K562 (cell line): Measurements from ENCODE around the gene MLLT11. TPM values are rescaled to one million over a fixed set of nuclear protein-coding genes. Genes with fewer than 3 reads are reported as not detected.

Experiments
- ATAC-seq: fragments of 200-7000 bp; cut with Tn5 transposase; 3 replicates; pipeline ENCODE4 v1.9.1; 2020; ENCODE audit warnings: moderate library complexity
- BruUV-seq: library from RNA; stranded (reverse); fragments of 400-500 nt; replicated peaks from 2 replicates; lab custom pipeline; 2021; lab: Mats Ljungman, UMichigan
- CTCF ChIA-PET: fragments of 300-600 bp; formaldehyde crosslinking; extraction: SDS; loops from one replicate; lab custom pipeline; 2021; ENCODE audit warnings: low intra/inter-chr PET ratio; lab: Yijun Ruan, JAX
- POLR2A ChIA-PET: fragments of 300-600, 350-650 bp; sonication (Branson Sonifier 250); formaldehyde crosslinking; extraction: SDS; loops from one replicate; lab custom pipeline; 2021; ENCODE audit warnings: antibody characterized with exemption, inconsistent platforms; lab: Yijun Ruan, JAX
- DNase-seq, 4 experiments: peaks; one replicate each; pipeline versions ENCODE4 v3.0.0 to v3.0.0-alpha.2; 2011 to 2018; ENCODE audit warnings: low spot score in 3 of 4, mixed read lengths in 3 of 4; ENCODE audit errors: extremely low read depth in 1 of 4
- FAIRE-seq: peaks from 2 replicates; lab custom pipeline; 2011; peaks lifted over from hg19 to GRCh38; lab: Jason Lieb, UNC
- H2AFZ ChIP-seq: 2 replicates; pipeline ENCODE4 v1.6.0; 2011; ENCODE audit warnings: low read depth, low read length, control low read depth, inconsistent platforms
- H3K27ac ChIP-seq: fragments of 200-600 bp; 3 replicates; pipeline ENCODE4 v1.8.0; 2011; ENCODE audit warnings: low read depth, mild to moderate bottlenecking, control low read depth, inconsistent platforms, low read length, moderate library complexity, mixed read lengths; ENCODE audit errors: extremely low read depth
- H3K27me3 ChIP-seq, 2 experiments: fragments of 300-600 bp in 1 of 2; 2 replicates in 1 of 2; 3 replicates in 1 of 2; pipeline versions ENCODE4 v1.6.0 to v1.8.0; 2011; ENCODE audit warnings: inconsistent platforms in 2 of 2, low read length in 2 of 2, mild to moderate bottlenecking in 1 of 2, mixed read lengths in 1 of 2, moderate library complexity in 1 of 2; ENCODE audit not compliant: control insufficient read depth in 2 of 2, insufficient read depth in 2 of 2
- H3K36me3 ChIP-seq: fragments of 300-600 bp; 3 replicates; pipeline ENCODE4 v1.8.0; 2011; ENCODE audit warnings: mild to moderate bottlenecking, low read length, inconsistent platforms; ENCODE audit not compliant: control insufficient read depth, insufficient read depth
- H3K4me1 ChIP-seq, 2 experiments: fragments of 200-600 bp in 1 of 2; replicated peaks in 1 of 2; 2 replicates in 1 of 2; 3 replicates in 1 of 2; pipeline versions ENCODE4 v1.5.1 to v1.8.0; 2011; ENCODE audit warnings: inconsistent platforms in 2 of 2, low read length in 2 of 2, mild to moderate bottlenecking in 1 of 2, mixed read lengths in 1 of 2, moderate library complexity in 1 of 2; ENCODE audit not compliant: control insufficient read depth in 2 of 2, insufficient read depth in 2 of 2
- H3K4me2 ChIP-seq: 2 replicates; pipeline ENCODE4 v1.6.1; 2011; ENCODE audit warnings: low read length, control low read depth, inconsistent platforms, mixed read lengths; ENCODE audit not compliant: insufficient read depth
- H3K4me3 ChIP-seq: fragments of 200-600 bp; sonication (generic), shearing (Covaris generic); 2 replicates; pipeline ENCODE4 v1.5.1; 2016; ENCODE audit warnings: control low read depth, inconsistent platforms
- H3K79me2 ChIP-seq: fragments of 200-600 bp; 3 replicates; pipeline ENCODE4 v1.8.0; 2011; ENCODE audit warnings: low read length, inconsistent platforms; ENCODE audit not compliant: control insufficient read depth, insufficient read depth
- H3K9ac ChIP-seq, 2 experiments: 2 replicates each; pipeline versions ENCODE4 v1.6.0 to v1.6.1; 2011; ENCODE audit warnings: low read depth in 2 of 2, low read length in 2 of 2, control low read depth in 1 of 2, inconsistent platforms in 1 of 2, mild to moderate bottlenecking in 1 of 2, mixed read lengths in 1 of 2; ENCODE audit not compliant: insufficient read depth in 1 of 2
- H3K9me1 ChIP-seq: one replicate; pipeline ENCODE4 v1.6.0; 2011; ENCODE audit warnings: inconsistent platforms, mild to moderate bottlenecking, low read length, moderate library complexity; ENCODE audit not compliant: control insufficient read depth, insufficient read depth
- H3K9me3 ChIP-seq: replicated peaks from 2 replicates; pipeline ENCODE4 v1.5.1; 2011; ENCODE audit warnings: low read depth, low read length, inconsistent platforms; ENCODE audit not compliant: control insufficient read depth, insufficient read depth
- H4K20me1 ChIP-seq: replicated peaks from 2 replicates; pipeline ENCODE4 v1.6.1; 2011; ENCODE audit warnings: low read length, inconsistent platforms, mixed read lengths; ENCODE audit not compliant: control insufficient read depth, insufficient read depth
- KDM4B ChIP-seq, 2 experiments: fragments of 450-650 bp in 1 of 2; sonication (generic) in 1 of 2; IDR thresholded peaks; 2 replicates each; pipeline ENCODE4 v1.6.1; 2016 to 2017; ENCODE audit warnings: borderline replicate concordance in 2 of 2, antibody characterized with exemption in 1 of 2, low read depth in 1 of 2, mild to moderate bottlenecking in 1 of 2
- RBM14 ChIP-seq: fragments of 200-400 bp; formaldehyde crosslinking; IDR thresholded peaks from 2 replicates; pipeline ENCODE4 v1.6.1; 2018; ENCODE audit warnings: low read depth, mild to moderate bottlenecking, low read length, moderate library complexity, borderline replicate concordance; ENCODE audit not compliant: insufficient read depth
- SMAD2 ChIP-seq: fragments of 150-350 bp; IDR thresholded peaks from 2 replicates; pipeline ENCODE4 v1.6.1; 2014; ENCODE audit warnings: low read depth, mild to moderate bottlenecking, low read length
- SMARCC2 ChIP-seq: fragments of 450-650 bp; IDR thresholded peaks from 2 replicates; pipeline ENCODE4 v1.6.1; 2017; ENCODE audit warnings: antibody characterized with exemption, moderate library complexity, mild to moderate bottlenecking, low read depth
- ZC3H4 ChIP-seq: sonication (generic); formaldehyde crosslinking; IDR thresholded peaks from 2 replicates; pipeline ENCODE4 v1.9.0; 2021; ENCODE audit warnings: missing genetic modification reagents, borderline replicate concordance
- ZNF12 ChIP-seq: sonication (generic); formaldehyde crosslinking; IDR thresholded peaks from 2 replicates; pipeline ENCODE4 v1.4.0; 2020; ENCODE audit warnings: mild to moderate bottlenecking, missing genetic modification reagents
- ZNF274 ChIP-seq: IDR thresholded peaks from 2 replicates; pipeline ENCODE4 v1.6.1; 2011; ENCODE audit warnings: low read depth, mild to moderate bottlenecking, low read length, moderate library complexity, borderline replicate concordance
- WGBS: fragments of 100-300 bp; shearing (Covaris generic); methylation state at CpG from one replicate; pipeline ENCODE4 v1.1.6; 2016; ENCODE audit warnings: low coverage, mixed read lengths; ENCODE audit not compliant: insufficient coverage; ENCODE audit errors: missing lambda C conversion rate; 5-methylcytosine and 5-hydroxymethylcytosine counted together
- in situ Hi-C: fragments of 300-500 bp; cut with MboI; formaldehyde crosslinking; loops from 4 replicates; pipeline ENCODE4 v1.15.0; 2018; ENCODE audit warnings: inconsistent platforms, mixed read lengths
- intact Hi-C: fragments of 100-400 bp; cut with micrococcal nuclease; formaldehyde crosslinking; loops from 2 replicates; pipeline ENCODE4 v1.14.2; 2022
- polyA plus RNA-seq, 8 experiments: library from polyadenylated mRNA; depleted of rRNA in 4 of 8; stranded (reverse) in 5 of 8; unstranded in 3 of 8; fragments of >200 nt; fragmentation: Nextera tagmentation in 2 of 8; fragmentation: Illumina TruSeq in 1 of 8; extraction: Ambion mirVana in 2 of 8; extraction: Trizol in 1 of 8; gene quantifications; 2 replicates each; pipeline versions ENCODE4 v1.2.1 to v1.2.3, GENCODE V29; 2011 to 2014; ENCODE audit warnings: inconsistent platforms in 1 of 8, missing spikeins in 1 of 8
- total RNA-seq, 7 experiments: library from RNA; depleted of rRNA in 6 of 7; stranded (reverse); fragments of >200 nt in 6 of 7; fragmentation: Illumina TruSeq in 2 of 7; extraction: Trizol in 2 of 7; gene quantifications; 2 replicates each; pipeline versions ENCODE4 v1.2.1 to v1.2.3, GENCODE V29; 2011 to 2021; ENCODE audit warnings: low replicate concordance in 1 of 7

MLLT11 gene
- total and polyA plus RNA-seq, 9 of the 15 experiments (the other 6 are each of a cell fraction or from before 2014, with no cell fraction given): 12.1 to 91.0 (median 22.0) TPM

DNA sequence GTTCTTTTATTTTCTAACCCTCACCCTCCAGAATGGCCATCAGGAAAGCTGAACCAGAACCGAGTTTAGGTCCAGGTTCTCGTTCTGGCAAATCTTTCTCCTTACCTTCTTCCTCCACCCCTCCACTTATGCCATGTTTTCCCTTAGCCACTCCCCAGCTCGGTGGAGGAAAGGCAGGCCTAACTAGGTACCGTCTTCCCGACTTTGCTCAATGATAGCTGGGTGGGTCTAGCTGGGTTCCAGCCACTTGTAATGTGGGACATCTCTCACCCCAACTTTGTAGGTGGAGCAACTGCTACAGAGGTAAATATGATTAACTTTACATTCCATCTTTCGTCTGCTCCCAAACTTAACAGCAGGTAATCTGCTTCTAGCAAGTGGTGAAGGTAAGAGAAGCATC, 23.2 kb upstream of the MLLT11 start:
- Histone ChIP-seq H3K9ac (peak overlapping the region in 1 of 2 experiments; percentile 48; a peak in 1 of 4 replicates), H3K27ac (no peak overlapping the region), H3K79me2 (no peaks in the 10 kb centered on the region)
- ATAC-seq (peak; percentile 16; the same call in 1 of the 3 replicates), FAIRE-seq (no peak)
- no TSS peak for BruUV-seq
- WGBS: 53% methylated on average over 6 of the region's 6 CpGs
- intact Hi-C loops: no loop called here
- TF ChIP-seq ZNF12 (CRISPR knock-in tag) (no peak), SMAD2 (no peak), ZC3H4 (no peak), SMARCC2 (no peak), RBM14 (no peak), KDM4B (IDR thresholded peaks at IDR 0.05; ENCODE audit: borderline replicate concordance in 2 of 2, low read depth in 1 of 2) (no peak), ZNF274 (no peak)
- TF ChIP-seq, all 486 proteins: peak for 0
- ChIA-PET POLR2A (interaction anchor here (1.2 to 5.1 kb wide), 4 partner anchors 9 to 504 kb away, joined by 3 to 36 read pairs (median 6); partner anchors contain the start of gene C1orf56), CTCF (no interaction called here)
- no peak overlapping the region for H3K4me3 ChIP-seq
- no peaks in the 10 kb centered on the region for H3K9me1 ChIP-seq
- peaks cover 4 to 9% of the 10 kb centered on the region in 2 experiments; a peak in 2 of 5 replicates for H3K4me1 ChIP-seq
- no peaks in the 10 kb centered on the region for H4K20me1 ChIP-seq
- no peak overlapping the region for H3K4me2 ChIP-seq
- in situ Hi-C loops: no loop called here
- H3K36me3 ChIP-seq: peaks cover 20% of the 10 kb centered on the region
- H3K27me3 ChIP-seq: no peaks in the 10 kb centered on the region
- no peak overlapping the region for H2AFZ ChIP-seq
- no peaks in the 10 kb centered on the region for H3K9me3 ChIP-seq
- no peak for DNase-seq
